GM23338 (cell line): ENCODE measurements around the gene PPP4R1.

ENCODE experiments used
- CREB1 ChIP-seq: fragments of 250-450 bp; sonication (Bioruptor Pico); IDR thresholded peaks from 2 replicates; pipeline ENCODE4 v1.5.0; 2020; ENCODE audit warnings: low read depth, mild to moderate bottlenecking, moderate library complexity
- EZH2 ChIP-seq: fragments of 200-600 bp; sonication (generic); IDR thresholded peaks from one replicate; pipeline ENCODE4 v1.8.0; 2017; ENCODE audit warnings: antibody characterized with exemption, mild to moderate bottlenecking, low read depth; ENCODE audit not compliant: unreplicated experiment
- EZH2phosphoT487 ChIP-seq: fragments of 200-600 bp; sonication (generic); IDR thresholded peaks from one replicate; pipeline ENCODE4 v1.8.1; 2018; ENCODE audit warnings: antibody characterized with exemption; ENCODE audit not compliant: unreplicated experiment
- POLR2AphosphoS5 ChIP-seq: IDR thresholded peaks from 2 replicates; pipeline ENCODE4 v1.6.1; 2016; ENCODE audit warnings: antibody characterized with exemption, low read depth
- ZNF114 ChIP-seq: fragments of 250-450 bp; sonication (Bioruptor Pico); IDR thresholded peaks from 2 replicates; pipeline ENCODE4 v1.5.0; 2020; ENCODE audit warnings: mild to moderate bottlenecking, moderate library complexity
- ZNF331 ChIP-seq: fragments of 250-450 bp; sonication (Bioruptor Pico); IDR thresholded peaks from 2 replicates; pipeline ENCODE4 v1.5.0; 2020; ENCODE audit warnings: low read depth, mild to moderate bottlenecking, moderate library complexity
- TF ChIP-seq, protein P1 (sequence below): IDR thresholded peaks from one replicate; pipeline ENCODE4 v1.6.1; 2018; ENCODE audit warnings: antibody characterized with exemption; ENCODE audit not compliant: unreplicated experiment
- TF ChIP-seq, protein P2 (sequence below), 2 experiments: fragments of 200-600 bp in 1 of 2; sonication (generic) in 1 of 2; conservative IDR thresholded peaks; 2 replicates each; pipeline versions ENCODE4 v1.5.1 to v1.6.1; 2016 to 2017; ENCODE audit warnings: antibody characterized with exemption in 2 of 2, low read depth in 2 of 2, mild to moderate bottlenecking in 2 of 2, moderate library complexity in 1 of 2

DNA sequence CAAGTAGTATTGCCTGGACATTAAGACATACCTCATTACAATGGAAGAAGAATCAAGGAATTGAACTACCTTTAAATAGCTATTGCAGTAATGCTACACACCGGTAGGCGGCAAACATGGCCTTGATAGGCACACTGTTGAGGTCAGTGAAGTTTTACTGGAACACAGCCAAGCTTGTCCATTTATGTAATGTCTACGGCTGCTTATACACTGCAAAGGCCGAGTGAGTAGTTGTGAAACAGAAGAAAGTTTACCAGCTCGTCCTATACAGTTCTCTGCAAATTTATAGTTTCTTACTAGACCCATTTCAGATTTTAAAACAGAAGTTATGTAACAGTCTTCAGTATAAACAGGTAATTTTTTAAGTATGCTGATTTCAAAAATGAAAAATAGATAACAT is 38.8 kb downstream of the PPP4R1 start:
- no peak for TF ChIP-seq CREB1 (CRISPR knock-in tag)
- TF ChIP-seq, protein P1, sequence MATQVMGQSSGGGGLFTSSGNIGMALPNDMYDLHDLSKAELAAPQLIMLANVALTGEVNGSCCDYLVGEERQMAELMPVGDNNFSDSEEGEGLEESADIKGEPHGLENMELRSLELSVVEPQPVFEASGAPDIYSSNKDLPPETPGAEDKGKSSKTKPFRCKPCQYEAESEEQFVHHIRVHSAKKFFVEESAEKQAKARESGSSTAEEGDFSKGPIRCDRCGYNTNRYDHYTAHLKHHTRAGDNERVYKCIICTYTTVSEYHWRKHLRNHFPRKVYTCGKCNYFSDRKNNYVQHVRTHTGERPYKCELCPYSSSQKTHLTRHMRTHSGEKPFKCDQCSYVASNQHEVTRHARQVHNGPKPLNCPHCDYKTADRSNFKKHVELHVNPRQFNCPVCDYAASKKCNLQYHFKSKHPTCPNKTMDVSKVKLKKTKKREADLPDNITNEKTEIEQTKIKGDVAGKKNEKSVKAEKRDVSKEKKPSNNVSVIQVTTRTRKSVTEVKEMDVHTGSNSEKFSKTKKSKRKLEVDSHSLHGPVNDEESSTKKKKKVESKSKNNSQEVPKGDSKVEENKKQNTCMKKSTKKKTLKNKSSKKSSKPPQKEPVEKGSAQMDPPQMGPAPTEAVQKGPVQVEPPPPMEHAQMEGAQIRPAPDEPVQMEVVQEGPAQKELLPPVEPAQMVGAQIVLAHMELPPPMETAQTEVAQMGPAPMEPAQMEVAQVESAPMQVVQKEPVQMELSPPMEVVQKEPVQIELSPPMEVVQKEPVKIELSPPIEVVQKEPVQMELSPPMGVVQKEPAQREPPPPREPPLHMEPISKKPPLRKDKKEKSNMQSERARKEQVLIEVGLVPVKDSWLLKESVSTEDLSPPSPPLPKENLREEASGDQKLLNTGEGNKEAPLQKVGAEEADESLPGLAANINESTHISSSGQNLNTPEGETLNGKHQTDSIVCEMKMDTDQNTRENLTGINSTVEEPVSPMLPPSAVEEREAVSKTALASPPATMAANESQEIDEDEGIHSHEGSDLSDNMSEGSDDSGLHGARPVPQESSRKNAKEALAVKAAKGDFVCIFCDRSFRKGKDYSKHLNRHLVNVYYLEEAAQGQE: no peak
- TF ChIP-seq, protein P2, sequence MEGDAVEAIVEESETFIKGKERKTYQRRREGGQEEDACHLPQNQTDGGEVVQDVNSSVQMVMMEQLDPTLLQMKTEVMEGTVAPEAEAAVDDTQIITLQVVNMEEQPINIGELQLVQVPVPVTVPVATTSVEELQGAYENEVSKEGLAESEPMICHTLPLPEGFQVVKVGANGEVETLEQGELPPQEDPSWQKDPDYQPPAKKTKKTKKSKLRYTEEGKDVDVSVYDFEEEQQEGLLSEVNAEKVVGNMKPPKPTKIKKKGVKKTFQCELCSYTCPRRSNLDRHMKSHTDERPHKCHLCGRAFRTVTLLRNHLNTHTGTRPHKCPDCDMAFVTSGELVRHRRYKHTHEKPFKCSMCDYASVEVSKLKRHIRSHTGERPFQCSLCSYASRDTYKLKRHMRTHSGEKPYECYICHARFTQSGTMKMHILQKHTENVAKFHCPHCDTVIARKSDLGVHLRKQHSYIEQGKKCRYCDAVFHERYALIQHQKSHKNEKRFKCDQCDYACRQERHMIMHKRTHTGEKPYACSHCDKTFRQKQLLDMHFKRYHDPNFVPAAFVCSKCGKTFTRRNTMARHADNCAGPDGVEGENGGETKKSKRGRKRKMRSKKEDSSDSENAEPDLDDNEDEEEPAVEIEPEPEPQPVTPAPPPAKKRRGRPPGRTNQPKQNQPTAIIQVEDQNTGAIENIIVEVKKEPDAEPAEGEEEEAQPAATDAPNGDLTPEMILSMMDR (conservative IDR thresholded peaks at IDR 0.05; ENCODE audit: low read depth in 2 of 2): peak; percentile 79 to 84
- no peak for TF ChIP-seq POLR2AphosphoS5
- no peak for TF ChIP-seq ZNF331 (CRISPR knock-in tag)
- TF ChIP-seq EZH2: no peak
- TF ChIP-seq EZH2phosphoT487: no peak
- no peak for TF ChIP-seq ZNF114 (CRISPR knock-in tag)
